ENCODE results near the gene SH3TC2.

SH3TC2 gene

GRCh38 chr5:148995791-148996190 is 67.1 kb downstream of the SH3TC2 start:
- no peak for DNase-seq

- DNase-seq: no peak
Measured at GRCh38 chr5:148993283-148993936, 69.5 kb downstream of the SH3TC2 start.

GRCh38 chr5:148992265-148992664 is 70.6 kb downstream of the SH3TC2 start:
- no peak for DNase-seq

- no peak for DNase-seq
Measured at GRCh38 chr5:148991566-148991965, 71.3 kb downstream of the SH3TC2 start.

- no peak for DNase-seq
Measured at GRCh38 chr5:148990817-148991216, 72.0 kb downstream of the SH3TC2 start.

- DNase-seq: no peak
Measured at GRCh38 chr5:148989567-148989966, 73.3 kb downstream of the SH3TC2 start.

GRCh38 chr5:148988328-148988727 is 74.5 kb downstream of the SH3TC2 start:
- DNase-seq: no peak

GRCh38 chr5:148986636-148987035 is 76.2 kb downstream of the SH3TC2 start:
- no peak for DNase-seq

- no peak for DNase-seq
Measured at GRCh38 chr5:148984345-148984744, 78.5 kb downstream of the SH3TC2 start.

GRCh38 chr5:148981353-148981752 is 81.5 kb downstream of the SH3TC2 start:
- DNase-seq: no peak

GRCh38 chr5:148980731-148981130 is 82.1 kb downstream of the SH3TC2 start:
- DNase-seq: no peak

GRCh38 chr5:148979083-148979723 is 83.7 kb downstream of the SH3TC2 start:
- no peak for DNase-seq

GRCh38 chr5:148978370-148979082 is 84.3 kb downstream of the SH3TC2 start:
- no peak for DNase-seq

GRCh38 chr5:148976569-148977381 is 86.1 kb downstream of the SH3TC2 start:
- DNase-seq: no peak

- no peak for DNase-seq
Measured at GRCh38 chr5:148974642-148975327, 88.1 kb downstream of the SH3TC2 start.

- no peak for DNase-seq
Measured at GRCh38 chr5:148973455-148973854, 89.4 kb downstream of the SH3TC2 start.

GRCh38 chr5:148972974-148973374 is 89.9 kb downstream of the SH3TC2 start:
- no peak for DNase-seq

- no peak for DNase-seq
Measured at GRCh38 chr5:148972396-148972795, 90.5 kb downstream of the SH3TC2 start.

GRCh38 chr5:148970876-148971275 is 92.0 kb downstream of the SH3TC2 start:
- no peak for DNase-seq

- no peak for DNase-seq
Measured at GRCh38 chr5:148970228-148970627, 92.6 kb downstream of the SH3TC2 start.

GRCh38 chr5:148969291-148969690 is 93.6 kb downstream of the SH3TC2 start:
- DNase-seq: no peak

- no peak for DNase-seq
Measured at GRCh38 chr5:148968311-148968710, 94.6 kb downstream of the SH3TC2 start.

- DNase-seq: no peak
Measured at GRCh38 chr5:148967783-148968182, 95.1 kb downstream of the SH3TC2 start.
